ENCODE measurements around the gene PTPRN2.

PTPRN2 gene

GRCh38 chr7:158488181-158488971 lies 99.2 kb downstream of the PTPRN2 start:
- TF ChIP-seq CTCF (IDR thresholded peaks at IDR 0.05) = no peak
- no peak for DNase-seq (ENCODE audit: low spot score)
- Histone ChIP-seq H3K4me3 (no peak overlapping the region), H3K27ac (no peak overlapping the region)

- H3K27ac ChIP-seq = no peak overlapping the region
- TF ChIP-seq CTCF (IDR thresholded peaks at IDR 0.05) = no peak
- no peak overlapping the region for H3K4me3 ChIP-seq
- DNase-seq (ENCODE audit: low spot score) = no peak
Measured at GRCh38 chr7:158487631-158488151, 99.9 kb downstream of the PTPRN2 start.

- H3K4me3 ChIP-seq = no peak overlapping the region
Measured at GRCh38 chr7:158486919-158487318, 100.7 kb downstream of the PTPRN2 start.

GRCh38 chr7:158484801-158485531 lies 102.7 kb downstream of the PTPRN2 start:
- DNase-seq (ENCODE audit: low spot score) = no peak
- TF ChIP-seq CTCF (IDR thresholded peaks at IDR 0.05) = no peak
- Histone ChIP-seq H3K27ac (no peak overlapping the region), H3K4me3 (no peak overlapping the region)

More at GRCh38 chr7:158486919-158487318, 100.7 kb downstream of the PTPRN2 start:
- no peak for TF ChIP-seq CTCF (IDR thresholded peaks at IDR 0.05)
- DNase-seq (ENCODE audit: low spot score) = no peak
- no peak overlapping the region for H3K27ac ChIP-seq

GRCh38 chr7:158482480-158482879 lies 105.1 kb downstream of the PTPRN2 start:
- H3K27ac ChIP-seq = no peak overlapping the region
- no peak for DNase-seq (ENCODE audit: low spot score)
- no peak overlapping the region for H3K4me3 ChIP-seq
- TF ChIP-seq CTCF (IDR thresholded peaks at IDR 0.05) = no peak

- no peak for TF ChIP-seq CTCF (IDR thresholded peaks at IDR 0.05)
- H3K4me3 ChIP-seq = no peak overlapping the region
- no peak for DNase-seq (ENCODE audit: low spot score)
- H3K27ac ChIP-seq = no peak overlapping the region
Measured at GRCh38 chr7:158479664-158480025, 108.0 kb downstream of the PTPRN2 start.
